GM12801 (cell line): Measurements from ENCODE around the gene ZNF689.

Experiments used
- CTCF ChIP-seq: IDR thresholded peaks from one replicate; pipeline ENCODE4 v1.5.1; 2011; ENCODE audit warnings: control low read depth; ENCODE audit not compliant: insufficient read length; ENCODE audit errors: extremely low read depth

Gene ZNF689

GRCh38 chr16:30645727-30646126 lies 35.5 kb upstream of the ZNF689 start:
- TF ChIP-seq CTCF: no peak

GRCh38 chr16:30644334-30644830 lies 34.2 kb upstream of the ZNF689 start:
- TF ChIP-seq CTCF: no peak

GRCh38 chr16:30641378-30641982 lies 31.3 kb upstream of the ZNF689 start:
- no peak for TF ChIP-seq CTCF

GRCh38 chr16:30637944-30638343 lies 27.8 kb upstream of the ZNF689 start:
- no peak for TF ChIP-seq CTCF

GRCh38 chr16:30636599-30636998 lies 26.4 kb upstream of the ZNF689 start:
- no peak for TF ChIP-seq CTCF

- TF ChIP-seq CTCF: no peak
Measured at GRCh38 chr16:30633526-30633925, 23.3 kb upstream of the ZNF689 start.

GRCh38 chr16:30628628-30629540 lies 18.7 kb upstream of the ZNF689 start:
- peak; percentile 30 for TF ChIP-seq CTCF
